Endometrial microvascular endothelial cells (primary cell): ENCODE results near the gene AOPEP. TPM values are rescaled to one million over a fixed set of nuclear protein-coding genes. Genes with fewer than 3 reads are reported as not detected.

ENCODE experiments used
- in situ Hi-C: cut with HindIII; loops from 2 replicates; pipeline ENCODE4 v1.10.0; 2017; ENCODE audit warnings: low sequenced_read_pairs, low pct_unique_long_range_greater_than_20kb; ENCODE audit errors: inconsistent ontology term
- total RNA-seq: library from RNA; depleted of rRNA; stranded (reverse); fragments of >200 nt; gene quantifications from one replicate; pipeline ENCODE4 v1.2.3, GENCODE V29; 2015; ENCODE audit errors: inconsistent ontology term

Gene AOPEP
- total RNA-seq, 1 donor from 2014 or later, result 48.9 TPM

- in situ Hi-C loops, result no loop called here
Measured at GRCh38 chr9:95098391-95098921, 372.0 kb downstream of the AOPEP start.

GRCh38 chr9:95099321-95100070 lies 373.0 kb downstream of the AOPEP start:
- in situ Hi-C loops, result no loop called here

GRCh38 chr9:95100071-95100627 lies 373.6 kb downstream of the AOPEP start:
- in situ Hi-C loops, result no loop called here

- in situ Hi-C loops, result no loop called here
Measured at GRCh38 chr9:95101326-95101725, 374.8 kb downstream of the AOPEP start.

- in situ Hi-C loops, result no loop called here
Measured at GRCh38 chr9:95102001-95102433, 375.5 kb downstream of the AOPEP start.

GRCh38 chr9:95102572-95102971 lies 376.1 kb downstream of the AOPEP start:
- in situ Hi-C loops, result no loop called here

- in situ Hi-C loops, result no loop called here
Measured at GRCh38 chr9:95103281-95103771, 376.8 kb downstream of the AOPEP start.

- in situ Hi-C loops, result no loop called here
Measured at GRCh38 chr9:95103871-95104580, 377.5 kb downstream of the AOPEP start.

GRCh38 chr9:95104581-95104960 lies 378.1 kb downstream of the AOPEP start:
- in situ Hi-C loops, result no loop called here

- in situ Hi-C loops, result no loop called here
Measured at GRCh38 chr9:95104980-95105379, 378.5 kb downstream of the AOPEP start.

- in situ Hi-C loops, result no loop called here
Measured at GRCh38 chr9:95105519-95106287, 379.2 kb downstream of the AOPEP start.

GRCh38 chr9:95107001-95107749 lies 380.7 kb downstream of the AOPEP start:
- in situ Hi-C loops, result no loop called here

- in situ Hi-C loops, result no loop called here
Measured at GRCh38 chr9:95107976-95108375, 381.5 kb downstream of the AOPEP start.

- in situ Hi-C loops, result no loop called here
Measured at GRCh38 chr9:95108777-95109176, 382.3 kb downstream of the AOPEP start.

GRCh38 chr9:95109456-95109855 lies 383.0 kb downstream of the AOPEP start:
- in situ Hi-C loops, result no loop called here

- in situ Hi-C loops, result no loop called here
Measured at GRCh38 chr9:95110921-95111525, 384.5 kb downstream of the AOPEP start.

GRCh38 chr9:95111716-95112115 lies 385.2 kb downstream of the AOPEP start:
- in situ Hi-C loops, result no loop called here
